HEK293 (cell line): Measurements from ENCODE around the gene SP2.

Source experiments
- CTCF ChIA-PET: fragments of 350-600 bp; formaldehyde crosslinking; extraction: SDS; loops from one replicate; lab custom pipeline; 2021; ENCODE audit warnings: antibody characterized with exemption; lab: Yijun Ruan, JAX
- POLR2A ChIA-PET: fragments of 300-600 bp; formaldehyde crosslinking; extraction: SDS; loops from one replicate; lab custom pipeline; 2020; ENCODE audit warnings: antibody characterized with exemption, inconsistent platforms; lab: Yijun Ruan, JAX
- H3K27ac ChIP-seq: fragments of 200-500 bp; sonication (Bioruptor generic); 2 replicates; pipeline ENCODE4 v1.5.1; 2014; ENCODE audit warnings: low read depth, low read length, control low read depth, inconsistent platforms; ENCODE audit errors: extremely low read depth
- H3K36me3 ChIP-seq, 2 experiments: fragments of 200-500 bp in 1 of 2; sonication (Bioruptor generic) in 1 of 2; 1 replicate in 1 of 2; 2 replicates in 1 of 2; pipeline ENCODE4 v1.5.1; 2014 to 2017; ENCODE audit warnings: inconsistent platforms in 2 of 2, low read length in 2 of 2; ENCODE audit not compliant: control insufficient read depth in 2 of 2, insufficient read depth in 1 of 2
- H3K4me1 ChIP-seq: fragments of 200-500 bp; sonication (Bioruptor generic); 2 replicates; pipeline ENCODE4 v1.5.1; 2014; ENCODE audit warnings: mild to moderate bottlenecking, low read length, inconsistent platforms; ENCODE audit not compliant: control insufficient read depth, insufficient read depth
- H3K4me3 ChIP-seq: 2 replicates; pipeline ENCODE4 v1.5.1; 2011; ENCODE audit warnings: low read depth, mild to moderate bottlenecking, control low read depth, low read length, moderate library complexity
- H3K9me3 ChIP-seq: fragments of 200-500 bp; sonication (Bioruptor generic); 2 replicates; pipeline ENCODE4 v1.5.1; 2014; ENCODE audit warnings: low read depth, low read length, inconsistent platforms; ENCODE audit not compliant: control insufficient read depth, insufficient read depth
- EGR2 ChIP-seq: fragments of 450-650 bp; formaldehyde crosslinking; IDR thresholded peaks from 2 replicates; pipeline ENCODE4 v1.5.1; 2016; ENCODE audit warnings: low read depth, missing biosample characterization, missing genetic modification characterization
- GLIS1 ChIP-seq: fragments of 450-650 bp; formaldehyde crosslinking; IDR thresholded peaks from 2 replicates; pipeline ENCODE4 v1.5.1; 2016; ENCODE audit warnings: missing biosample characterization, missing genetic modification characterization
- GLIS2 ChIP-seq: fragments of 450-650 bp; formaldehyde crosslinking; IDR thresholded peaks from 2 replicates; pipeline ENCODE4 v1.5.1; 2016; ENCODE audit warnings: missing biosample characterization, missing genetic modification characterization
- SP2 ChIP-seq: fragments of 450-650 bp; formaldehyde crosslinking; IDR thresholded peaks from 2 replicates; pipeline ENCODE4 v1.5.1; 2016; ENCODE audit warnings: missing biosample characterization, missing genetic modification characterization
- ZFHX2 ChIP-seq: fragments of 450-650 bp; formaldehyde crosslinking; conservative IDR thresholded peaks from 2 replicates; pipeline ENCODE4 v1.5.1; 2016; ENCODE audit warnings: missing biosample characterization, missing genetic modification characterization
- ZIC2 ChIP-seq: fragments of 450-650 bp; formaldehyde crosslinking; IDR thresholded peaks from 2 replicates; pipeline ENCODE4 v1.5.1; 2016; ENCODE audit warnings: missing biosample characterization, missing genetic modification characterization
- ZNF112 ChIP-seq: fragments of 450-650 bp; formaldehyde crosslinking; IDR thresholded peaks from 2 replicates; pipeline ENCODE4 v1.5.0; 2017; ENCODE audit warnings: missing biosample characterization, missing genetic modification characterization
- ZNF16 ChIP-seq: fragments of 450-650 bp; formaldehyde crosslinking; IDR thresholded peaks from 2 replicates; pipeline ENCODE4 v1.5.1; 2016; ENCODE audit warnings: low read depth, missing biosample characterization, missing genetic modification characterization
- ZNF19 ChIP-seq: fragments of 450-650 bp; formaldehyde crosslinking; IDR thresholded peaks from 2 replicates; pipeline ENCODE4; 2016; ENCODE audit warnings: missing biosample characterization, missing genetic modification characterization, low read depth
- ZNF302 ChIP-seq: fragments of 450-650 bp; formaldehyde crosslinking; IDR thresholded peaks from 2 replicates; pipeline ENCODE4 v1.5.1; 2016; ENCODE audit warnings: missing biosample characterization, missing genetic modification characterization, low read depth
- ZNF341 ChIP-seq: fragments of 450-650 bp; formaldehyde crosslinking; IDR thresholded peaks from 2 replicates; pipeline ENCODE4; 2016; ENCODE audit warnings: low read depth, missing biosample characterization, missing genetic modification characterization
- ZNF350 ChIP-seq: fragments of 450-650 bp; formaldehyde crosslinking; IDR thresholded peaks from 2 replicates; pipeline ENCODE4 v1.5.0; 2017; ENCODE audit warnings: missing biosample characterization, mild to moderate bottlenecking, missing genetic modification characterization
- ZNF362 ChIP-seq: fragments of 450-650 bp; formaldehyde crosslinking; IDR thresholded peaks from 2 replicates; pipeline ENCODE4 v1.5.1; 2016; ENCODE audit warnings: missing biosample characterization, missing genetic modification characterization
- ZNF366 ChIP-seq: fragments of 450-650 bp; formaldehyde crosslinking; conservative IDR thresholded peaks from 2 replicates; pipeline ENCODE4 v1.5.1; 2016; ENCODE audit warnings: missing biosample characterization, missing genetic modification characterization
- ZNF398 ChIP-seq: fragments of 450-650 bp; formaldehyde crosslinking; IDR thresholded peaks from 2 replicates; pipeline ENCODE4 v1.5.1; 2017; ENCODE audit warnings: missing biosample characterization, missing genetic modification characterization
- ZNF513 ChIP-seq: fragments of 450-650 bp; IDR thresholded peaks from 2 replicates; pipeline ENCODE4 v1.5.1; 2018; ENCODE audit warnings: missing biosample characterization, missing genetic modification characterization
- ZNF548 ChIP-seq: fragments of 450-650 bp; formaldehyde crosslinking; IDR thresholded peaks from 2 replicates; pipeline ENCODE4 v1.5.1; 2016; ENCODE audit warnings: missing biosample characterization, missing genetic modification characterization
- ZNF549 ChIP-seq: fragments of 450-650 bp; IDR thresholded peaks from 2 replicates; pipeline ENCODE4 v1.5.1; 2018; ENCODE audit warnings: missing biosample characterization, missing genetic modification characterization, mild to moderate bottlenecking, inconsistent platforms, moderate library complexity
- ZNF571 ChIP-seq: fragments of 450-650 bp; formaldehyde crosslinking; IDR thresholded peaks from 2 replicates; pipeline ENCODE4 v1.5.0; 2017; ENCODE audit warnings: missing biosample characterization, missing genetic modification characterization
- ZNF580 ChIP-seq: fragments of 450-650 bp; formaldehyde crosslinking; IDR thresholded peaks from 2 replicates; pipeline ENCODE4 v1.5.1; 2016; ENCODE audit warnings: missing biosample characterization, missing genetic modification characterization
- ZNF776 ChIP-seq: fragments of 450-650 bp; formaldehyde crosslinking; IDR thresholded peaks from 2 replicates; pipeline ENCODE4 v1.5.0; 2017; ENCODE audit warnings: missing biosample characterization, missing genetic modification characterization, borderline replicate concordance
- ZXDB ChIP-seq: fragments of 450-650 bp; formaldehyde crosslinking; IDR thresholded peaks from 2 replicates; pipeline ENCODE4 v1.5.1; 2016; ENCODE audit warnings: missing biosample characterization, missing genetic modification characterization

SP2 gene

GRCh38 chr17:47872019-47872650, 23.9 kb upstream of the SP2 start (continued):
- no peak for TF ChIP-seq ZNF362
- no peak for TF ChIP-seq ZXDB (tag by site-specific recombination)
- TF ChIP-seq ZNF350 (tag by site-specific recombination): no peak
- TF ChIP-seq ZNF19 (tag by site-specific recombination): no peak
- TF ChIP-seq ZNF16 (tag by site-specific recombination): no peak
- TF ChIP-seq ZNF548: no peak
- TF ChIP-seq ZNF112 (tag by site-specific recombination): no peak
- TF ChIP-seq GLIS1: no peak
- TF ChIP-seq ZNF302 (tag by site-specific recombination): no peak

GRCh38 chr17:47872651-47873161, 23.3 kb upstream of the SP2 start:
- H3K27ac ChIP-seq: no peak overlapping the region
- H3K4me1 ChIP-seq: no peaks in the 10 kb centered on the region
- CTCF ChIA-PET: interaction anchor here (0.6 to 3.6 kb wide), 3 partner anchors 18 to 137 kb away, joined by 3 to 28 read pairs (median 3); no protein-coding TSS in a partner anchor
- H3K4me3 ChIP-seq: no peak overlapping the region
- H3K36me3 ChIP-seq: no peaks in the 10 kb centered on the region
- H3K9me3 ChIP-seq: no peaks in the 10 kb centered on the region
- no peak for TF ChIP-seq ZNF549 (tag by site-specific recombination)
- peak; percentile 28; the same call in 1 of the 2 replicates for TF ChIP-seq GLIS2 (tag by site-specific recombination)
- TF ChIP-seq ZNF580 (tag by site-specific recombination): no peak
- peak; percentile 98 for TF ChIP-seq GLIS1
- peak; percentile 85 for TF ChIP-seq ZIC2 (tag by site-specific recombination)
- TF ChIP-seq SP2 (tag by site-specific recombination): no peak
- POLR2A ChIA-PET: no interaction called here

GRCh38 chr17:47873200-47874090, 22.6 kb upstream of the SP2 start:
- no peak overlapping the region for H3K27ac ChIP-seq
- no peak overlapping the region for H3K4me3 ChIP-seq
- no peaks in the 10 kb centered on the region for H3K4me1 ChIP-seq
- CTCF ChIA-PET: interaction anchor here (0.6 to 3.6 kb wide), 5 partner anchors 17 to 136 kb away, joined by 3 to 28 read pairs (median 3); no protein-coding TSS in a partner anchor
- no peaks in the 10 kb centered on the region for H3K36me3 ChIP-seq
- no peaks in the 10 kb centered on the region for H3K9me3 ChIP-seq
- peak; percentile 93 for TF ChIP-seq ZNF513 (tag by site-specific recombination)
- TF ChIP-seq ZNF549 (tag by site-specific recombination): no peak
- TF ChIP-seq EGR2 (tag by site-specific recombination): peak; percentile 84
- TF ChIP-seq ZNF341 (tag by site-specific recombination): peak; percentile 91
- no peak for TF ChIP-seq ZNF571 (tag by site-specific recombination)
- TF ChIP-seq ZNF366 (tag by site-specific recombination): peak; percentile 94
- TF ChIP-seq ZFHX2 (tag by site-specific recombination): peak; percentile 40; the same call in 1 of the 2 replicates
- peak; percentile 17; the same call in 1 of the 2 replicates for TF ChIP-seq ZNF398 (tag by site-specific recombination)
- 0 out of 2 replicates have a peak, but pooled peaks have one; percentile 40 for TF ChIP-seq ZNF776 (tag by site-specific recombination)
- TF ChIP-seq, all 188 proteins: peak for 7
- POLR2A ChIA-PET: no interaction called here
